Measurements from ENCODE around the gene NPFFR1.

Gene NPFFR1

DNA sequence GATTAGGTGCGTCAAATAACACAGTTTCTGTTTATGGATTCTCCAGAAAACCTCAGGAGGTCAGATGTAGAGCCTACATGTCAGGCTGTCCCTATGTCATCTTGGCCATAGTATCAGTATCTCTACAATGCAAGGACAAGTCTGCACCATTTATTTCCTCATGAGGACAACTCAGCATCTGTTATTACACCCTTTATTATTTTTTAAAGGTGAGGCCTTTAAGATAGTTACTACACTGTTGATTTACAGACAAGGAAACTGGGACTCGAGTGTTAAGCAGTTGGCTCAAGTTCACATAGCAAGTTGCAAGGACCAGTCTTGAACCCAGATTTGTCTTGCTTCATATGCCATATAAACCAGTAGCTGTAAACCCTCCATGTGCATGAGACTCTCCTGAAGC is 27.3 kb downstream of the NPFFR1 start:
- no peak for DNase-seq (ENCODE audit: low read depth)
- no peak for TF ChIP-seq CTCF (IDR thresholded peaks at IDR 0.05; ENCODE audit: control insufficient read depth, insufficient read depth, low read depth, low read length, missing control alignments)
- no peak overlapping the region for H3K4me3 ChIP-seq (ENCODE audit: control insufficient read depth, low read depth, low read length)

DNA sequence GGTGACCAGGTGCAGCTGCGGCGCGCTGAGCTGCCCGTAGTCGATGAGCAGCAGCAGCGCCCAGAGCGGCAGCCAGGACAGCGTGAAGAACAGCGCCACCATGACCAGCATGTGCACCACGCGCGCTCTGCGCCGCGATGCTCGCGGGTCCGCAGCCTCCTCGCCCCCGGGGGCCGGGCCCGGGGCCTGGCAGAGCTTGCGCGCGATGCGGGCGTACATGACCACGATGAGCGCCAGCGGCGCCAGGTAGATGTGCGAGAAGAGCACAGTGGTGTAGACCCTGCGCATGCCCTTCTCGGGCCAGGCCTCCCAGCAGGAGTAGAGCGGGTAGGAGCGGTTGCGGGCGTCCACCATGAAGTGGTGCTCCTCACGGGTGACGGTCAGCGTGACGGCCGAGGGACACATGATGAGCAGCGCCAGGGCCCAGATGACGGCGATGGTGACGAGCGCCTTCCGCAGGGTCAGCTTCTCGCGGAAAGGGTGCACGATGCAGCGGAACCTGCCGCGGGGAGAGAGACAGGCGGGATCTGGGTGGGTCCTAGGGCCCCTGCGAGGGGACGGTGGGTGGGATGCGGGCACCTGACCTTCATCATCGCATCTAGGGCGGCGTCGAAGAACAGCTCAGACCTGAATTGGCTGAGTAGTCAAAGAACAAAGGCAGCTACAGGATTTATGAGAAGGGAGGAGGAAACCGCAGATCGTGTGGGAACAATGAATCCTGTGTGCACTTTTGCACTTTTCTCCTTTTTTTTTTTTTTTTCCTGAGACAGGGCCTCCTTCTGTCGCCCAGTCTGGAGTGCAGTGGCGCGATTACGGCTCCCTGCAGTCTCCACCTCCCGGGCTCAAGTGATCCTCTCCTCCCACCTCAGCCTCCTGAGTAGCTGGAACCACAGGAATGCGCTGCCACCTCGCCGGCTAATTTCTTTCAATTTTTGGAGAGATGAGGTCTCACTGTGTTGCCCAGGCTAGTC is 28.2 kb downstream of the NPFFR1 start:
- no peak for DNase-seq (ENCODE audit: low read depth)
- H3K4me3 ChIP-seq (ENCODE audit: control insufficient read depth, low read depth, low read length), result no peak overlapping the region
- no peak for TF ChIP-seq CTCF (IDR thresholded peaks at IDR 0.05; ENCODE audit: control insufficient read depth, insufficient read depth, low read depth, low read length, missing control alignments)

DNA sequence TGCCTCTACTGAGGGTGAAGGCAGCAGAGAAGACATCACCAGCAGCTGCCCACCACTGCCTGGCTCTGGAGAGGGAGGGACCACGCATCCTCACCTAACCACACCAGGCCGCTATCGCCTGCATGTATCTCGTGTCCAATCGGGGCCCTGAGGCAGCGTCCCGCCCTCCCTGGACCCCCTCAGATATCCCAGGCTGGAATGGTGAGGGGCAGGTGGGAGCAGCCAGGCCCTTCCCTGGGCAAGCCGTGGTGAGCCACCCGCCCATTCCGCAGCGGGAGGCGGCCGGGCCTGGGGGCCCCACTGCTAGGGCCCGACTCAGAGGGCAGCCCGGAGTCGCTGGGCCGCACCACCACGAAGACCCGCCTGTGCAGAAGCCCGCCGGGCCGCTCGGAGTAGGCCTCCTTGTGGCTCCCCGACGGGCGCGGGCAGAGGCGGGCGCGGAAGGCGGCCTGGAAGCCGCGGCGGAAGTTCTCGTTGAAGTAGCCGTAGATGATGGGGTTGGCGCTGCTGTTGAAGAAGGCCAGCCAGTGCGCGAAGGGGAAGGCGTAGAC is 29.0 kb downstream of the NPFFR1 start:
- H3K4me3 ChIP-seq (ENCODE audit: control insufficient read depth, low read depth, low read length), result no peak overlapping the region
- DNase-seq (ENCODE audit: low read depth), result no peak
- TF ChIP-seq CTCF (IDR thresholded peaks at IDR 0.05; ENCODE audit: control insufficient read depth, insufficient read depth, low read depth, low read length, missing control alignments), result no peak

- TF ChIP-seq CTCF (IDR thresholded peaks at IDR 0.05; ENCODE audit: control insufficient read depth, insufficient read depth, low read depth, low read length, missing control alignments), result no peak
- no peak for DNase-seq (ENCODE audit: low read depth)
- no peak overlapping the region for H3K4me3 ChIP-seq (ENCODE audit: control insufficient read depth, low read depth, low read length)
Observed at GRCh38 chr10:70253878-70254765, 29.7 kb downstream of the NPFFR1 start.

GRCh38 chr10:70250961-70251680 is 32.7 kb downstream of the NPFFR1 start:
- no peak for TF ChIP-seq CTCF (IDR thresholded peaks at IDR 0.05; ENCODE audit: control insufficient read depth, insufficient read depth, low read depth, low read length, missing control alignments)
- H3K4me3 ChIP-seq (ENCODE audit: control insufficient read depth, low read depth, low read length), result no peak overlapping the region
- DNase-seq (ENCODE audit: low read depth), result no peak

DNA sequence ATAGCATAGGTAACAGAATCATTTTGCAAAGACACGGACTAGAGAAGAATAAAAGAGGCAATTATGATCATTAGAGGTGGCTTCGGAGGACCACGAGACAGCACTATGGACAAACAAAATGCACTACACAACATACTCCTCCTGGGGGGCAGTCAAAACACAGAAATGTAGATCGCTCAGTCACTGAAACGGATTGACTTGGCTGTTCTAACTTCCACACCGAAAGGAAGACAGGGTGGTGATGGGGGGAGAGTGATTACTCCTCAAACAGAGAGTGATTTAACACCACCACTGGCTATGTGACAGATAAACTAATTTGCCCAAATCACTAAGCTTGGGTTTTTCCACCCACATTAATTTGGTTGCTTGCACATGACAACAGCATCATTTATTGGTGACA is 36.4 kb downstream of the NPFFR1 start:
- no peak for DNase-seq (ENCODE audit: low read depth)
- H3K4me3 ChIP-seq (ENCODE audit: control insufficient read depth, low read depth, low read length), result no peak overlapping the region
- TF ChIP-seq CTCF (IDR thresholded peaks at IDR 0.05; ENCODE audit: control insufficient read depth, insufficient read depth, low read depth, low read length, missing control alignments), result no peak
